HEK293 (cell line): ENCODE data around the gene DNMBP.

Experiments
- GLI4 ChIP-seq: fragments of 450-650 bp; formaldehyde crosslinking; IDR thresholded peaks from 2 replicates; pipeline ENCODE4 v1.5.1; 2016; ENCODE audit warnings: missing biosample characterization, missing genetic modification characterization
- YY1 ChIP-seq: fragments of 450-650 bp; formaldehyde crosslinking; IDR thresholded peaks from 2 replicates; pipeline ENCODE4 v1.5.1; 2018; ENCODE audit warnings: missing biosample characterization, missing genetic modification characterization
- ZNF146 ChIP-seq: fragments of 450-650 bp; formaldehyde crosslinking; IDR thresholded peaks from 2 replicates; pipeline ENCODE4 v1.5.1; 2016; ENCODE audit warnings: missing biosample characterization, missing genetic modification characterization
- ZNF521 ChIP-seq: fragments of 450-650 bp; formaldehyde crosslinking; IDR thresholded peaks from 2 replicates; pipeline ENCODE4 v1.5.1; 2017; ENCODE audit warnings: missing biosample characterization, mild to moderate bottlenecking, missing genetic modification characterization
- ZSCAN30 ChIP-seq: fragments of 450-650 bp; IDR thresholded peaks from 2 replicates; pipeline ENCODE4 v1.5.1; 2018; ENCODE audit warnings: missing biosample characterization, mild to moderate bottlenecking, missing genetic modification characterization, moderate library complexity
- TF ChIP-seq, protein P1 (sequence below): fragments of 450-650 bp; formaldehyde crosslinking; IDR thresholded peaks from 2 replicates; pipeline ENCODE4 v1.5.1; 2016; ENCODE audit warnings: missing biosample characterization, missing genetic modification characterization, borderline replicate concordance
- TF ChIP-seq, protein P2 (sequence below): fragments of 450-650 bp; formaldehyde crosslinking; IDR thresholded peaks from 2 replicates; pipeline ENCODE4 v1.5.1; 2016; ENCODE audit warnings: missing biosample characterization, missing genetic modification characterization
- TF ChIP-seq, protein P3 (sequence below): fragments of 450-650 bp; formaldehyde crosslinking; IDR thresholded peaks from 2 replicates; pipeline ENCODE4 v1.5.1; 2016; ENCODE audit warnings: missing biosample characterization, missing genetic modification characterization, low read depth

GRCh38 chr10:99984211-99985034 lies 25.3 kb downstream of the DNMBP start:
- TF ChIP-seq, protein P1, sequence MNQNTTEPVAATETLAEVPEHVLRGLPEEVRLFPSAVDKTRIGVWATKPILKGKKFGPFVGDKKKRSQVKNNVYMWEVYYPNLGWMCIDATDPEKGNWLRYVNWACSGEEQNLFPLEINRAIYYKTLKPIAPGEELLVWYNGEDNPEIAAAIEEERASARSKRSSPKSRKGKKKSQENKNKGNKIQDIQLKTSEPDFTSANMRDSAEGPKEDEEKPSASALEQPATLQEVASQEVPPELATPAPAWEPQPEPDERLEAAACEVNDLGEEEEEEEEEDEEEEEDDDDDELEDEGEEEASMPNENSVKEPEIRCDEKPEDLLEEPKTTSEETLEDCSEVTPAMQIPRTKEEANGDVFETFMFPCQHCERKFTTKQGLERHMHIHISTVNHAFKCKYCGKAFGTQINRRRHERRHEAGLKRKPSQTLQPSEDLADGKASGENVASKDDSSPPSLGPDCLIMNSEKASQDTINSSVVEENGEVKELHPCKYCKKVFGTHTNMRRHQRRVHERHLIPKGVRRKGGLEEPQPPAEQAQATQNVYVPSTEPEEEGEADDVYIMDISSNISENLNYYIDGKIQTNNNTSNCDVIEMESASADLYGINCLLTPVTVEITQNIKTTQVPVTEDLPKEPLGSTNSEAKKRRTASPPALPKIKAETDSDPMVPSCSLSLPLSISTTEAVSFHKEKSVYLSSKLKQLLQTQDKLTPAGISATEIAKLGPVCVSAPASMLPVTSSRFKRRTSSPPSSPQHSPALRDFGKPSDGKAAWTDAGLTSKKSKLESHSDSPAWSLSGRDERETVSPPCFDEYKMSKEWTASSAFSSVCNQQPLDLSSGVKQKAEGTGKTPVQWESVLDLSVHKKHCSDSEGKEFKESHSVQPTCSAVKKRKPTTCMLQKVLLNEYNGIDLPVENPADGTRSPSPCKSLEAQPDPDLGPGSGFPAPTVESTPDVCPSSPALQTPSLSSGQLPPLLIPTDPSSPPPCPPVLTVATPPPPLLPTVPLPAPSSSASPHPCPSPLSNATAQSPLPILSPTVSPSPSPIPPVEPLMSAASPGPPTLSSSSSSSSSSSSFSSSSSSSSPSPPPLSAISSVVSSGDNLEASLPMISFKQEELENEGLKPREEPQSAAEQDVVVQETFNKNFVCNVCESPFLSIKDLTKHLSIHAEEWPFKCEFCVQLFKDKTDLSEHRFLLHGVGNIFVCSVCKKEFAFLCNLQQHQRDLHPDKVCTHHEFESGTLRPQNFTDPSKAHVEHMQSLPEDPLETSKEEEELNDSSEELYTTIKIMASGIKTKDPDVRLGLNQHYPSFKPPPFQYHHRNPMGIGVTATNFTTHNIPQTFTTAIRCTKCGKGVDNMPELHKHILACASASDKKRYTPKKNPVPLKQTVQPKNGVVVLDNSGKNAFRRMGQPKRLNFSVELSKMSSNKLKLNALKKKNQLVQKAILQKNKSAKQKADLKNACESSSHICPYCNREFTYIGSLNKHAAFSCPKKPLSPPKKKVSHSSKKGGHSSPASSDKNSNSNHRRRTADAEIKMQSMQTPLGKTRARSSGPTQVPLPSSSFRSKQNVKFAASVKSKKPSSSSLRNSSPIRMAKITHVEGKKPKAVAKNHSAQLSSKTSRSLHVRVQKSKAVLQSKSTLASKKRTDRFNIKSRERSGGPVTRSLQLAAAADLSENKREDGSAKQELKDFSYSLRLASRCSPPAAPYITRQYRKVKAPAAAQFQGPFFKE (tag by site-specific recombination): no peak
- TF ChIP-seq ZSCAN30 (tag by site-specific recombination) (no peak), YY1 (tag by site-specific recombination) (no peak), ZNF521 (tag by site-specific recombination) (no peak), ZNF146 (no peak), GLI4 (tag by site-specific recombination) (no peak)
- TF ChIP-seq, protein P2, sequence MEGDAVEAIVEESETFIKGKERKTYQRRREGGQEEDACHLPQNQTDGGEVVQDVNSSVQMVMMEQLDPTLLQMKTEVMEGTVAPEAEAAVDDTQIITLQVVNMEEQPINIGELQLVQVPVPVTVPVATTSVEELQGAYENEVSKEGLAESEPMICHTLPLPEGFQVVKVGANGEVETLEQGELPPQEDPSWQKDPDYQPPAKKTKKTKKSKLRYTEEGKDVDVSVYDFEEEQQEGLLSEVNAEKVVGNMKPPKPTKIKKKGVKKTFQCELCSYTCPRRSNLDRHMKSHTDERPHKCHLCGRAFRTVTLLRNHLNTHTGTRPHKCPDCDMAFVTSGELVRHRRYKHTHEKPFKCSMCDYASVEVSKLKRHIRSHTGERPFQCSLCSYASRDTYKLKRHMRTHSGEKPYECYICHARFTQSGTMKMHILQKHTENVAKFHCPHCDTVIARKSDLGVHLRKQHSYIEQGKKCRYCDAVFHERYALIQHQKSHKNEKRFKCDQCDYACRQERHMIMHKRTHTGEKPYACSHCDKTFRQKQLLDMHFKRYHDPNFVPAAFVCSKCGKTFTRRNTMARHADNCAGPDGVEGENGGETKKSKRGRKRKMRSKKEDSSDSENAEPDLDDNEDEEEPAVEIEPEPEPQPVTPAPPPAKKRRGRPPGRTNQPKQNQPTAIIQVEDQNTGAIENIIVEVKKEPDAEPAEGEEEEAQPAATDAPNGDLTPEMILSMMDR: no peak
- TF ChIP-seq, protein P3, sequence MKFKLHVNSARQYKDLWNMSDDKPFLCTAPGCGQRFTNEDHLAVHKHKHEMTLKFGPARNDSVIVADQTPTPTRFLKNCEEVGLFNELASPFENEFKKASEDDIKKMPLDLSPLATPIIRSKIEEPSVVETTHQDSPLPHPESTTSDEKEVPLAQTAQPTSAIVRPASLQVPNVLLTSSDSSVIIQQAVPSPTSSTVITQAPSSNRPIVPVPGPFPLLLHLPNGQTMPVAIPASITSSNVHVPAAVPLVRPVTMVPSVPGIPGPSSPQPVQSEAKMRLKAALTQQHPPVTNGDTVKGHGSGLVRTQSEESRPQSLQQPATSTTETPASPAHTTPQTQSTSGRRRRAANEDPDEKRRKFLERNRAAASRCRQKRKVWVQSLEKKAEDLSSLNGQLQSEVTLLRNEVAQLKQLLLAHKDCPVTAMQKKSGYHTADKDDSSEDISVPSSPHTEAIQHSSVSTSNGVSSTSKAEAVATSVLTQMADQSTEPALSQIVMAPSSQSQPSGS (tag by site-specific recombination): no peak
